IPS-11a (cell line): ENCODE data around the gene ZFR2.

Source experiments
- H3K4me3 ChIP-seq: one replicate; pipeline ENCODE4 v1.5.1; 2013; ENCODE audit warnings: low read depth, low read length, control low read depth

ZFR2 gene

GRCh38 chr19:3837922-3838321, 30.9 kb downstream of the ZFR2 start:
- no peak overlapping the region for H3K4me3 ChIP-seq

DNA sequence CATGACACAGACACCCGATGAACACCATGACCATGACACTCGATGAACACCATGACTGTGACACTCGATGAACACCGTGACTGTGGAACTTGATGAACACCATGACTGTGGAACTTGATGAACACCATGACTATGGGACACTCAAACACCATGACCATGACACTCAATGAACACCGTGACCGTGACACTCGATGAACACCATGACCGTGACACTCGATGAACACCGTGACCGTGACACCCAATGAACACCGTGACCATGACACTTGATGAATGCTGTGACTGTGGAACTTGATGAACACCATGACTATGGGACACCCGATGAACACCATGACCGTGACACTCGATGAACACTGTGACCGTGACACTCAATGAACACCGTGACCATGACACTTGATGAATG, 31.5 kb downstream of the ZFR2 start:
- H3K4me3 ChIP-seq: no peak overlapping the region

DNA sequence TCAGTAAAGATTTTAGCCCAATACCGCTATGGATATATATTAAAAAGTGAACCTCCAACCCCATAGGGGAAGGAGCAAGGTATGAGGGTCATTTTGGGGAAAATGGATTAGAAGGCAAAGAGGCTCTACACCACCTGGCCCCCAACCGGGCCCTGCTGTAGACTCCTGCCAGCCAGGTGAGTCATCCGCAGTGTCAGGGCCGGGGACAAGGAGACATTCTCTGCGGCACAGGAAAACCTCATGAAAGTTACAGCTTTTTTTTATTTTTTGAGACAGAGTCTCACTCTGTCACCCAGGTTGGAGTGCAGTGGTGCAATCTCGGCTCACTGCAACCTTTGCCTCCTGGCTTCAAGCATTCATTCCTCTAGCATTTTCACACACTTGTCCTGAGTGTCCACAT, 32.0 kb downstream of the ZFR2 start:
- H3K4me3 ChIP-seq: no peak overlapping the region

DNA sequence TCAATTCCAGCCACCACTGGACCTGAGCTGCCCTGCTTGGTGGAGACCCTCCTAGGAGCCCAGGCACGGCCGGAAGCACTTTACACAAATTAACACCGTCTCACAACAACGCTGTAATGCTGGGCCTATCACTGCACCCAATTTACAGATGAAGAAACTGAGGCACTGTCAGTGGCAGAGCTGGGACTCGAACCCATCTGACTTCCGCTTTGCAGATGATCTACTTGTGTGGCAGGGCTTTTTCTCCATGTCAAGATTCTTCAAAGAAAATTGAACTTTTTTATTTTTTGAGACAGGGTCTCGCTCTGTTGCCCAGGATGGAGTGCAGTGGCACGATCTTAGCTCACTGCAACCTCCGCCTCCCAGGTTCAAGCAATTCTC, 33.8 kb downstream of the ZFR2 start:
- no peak overlapping the region for H3K4me3 ChIP-seq

DNA sequence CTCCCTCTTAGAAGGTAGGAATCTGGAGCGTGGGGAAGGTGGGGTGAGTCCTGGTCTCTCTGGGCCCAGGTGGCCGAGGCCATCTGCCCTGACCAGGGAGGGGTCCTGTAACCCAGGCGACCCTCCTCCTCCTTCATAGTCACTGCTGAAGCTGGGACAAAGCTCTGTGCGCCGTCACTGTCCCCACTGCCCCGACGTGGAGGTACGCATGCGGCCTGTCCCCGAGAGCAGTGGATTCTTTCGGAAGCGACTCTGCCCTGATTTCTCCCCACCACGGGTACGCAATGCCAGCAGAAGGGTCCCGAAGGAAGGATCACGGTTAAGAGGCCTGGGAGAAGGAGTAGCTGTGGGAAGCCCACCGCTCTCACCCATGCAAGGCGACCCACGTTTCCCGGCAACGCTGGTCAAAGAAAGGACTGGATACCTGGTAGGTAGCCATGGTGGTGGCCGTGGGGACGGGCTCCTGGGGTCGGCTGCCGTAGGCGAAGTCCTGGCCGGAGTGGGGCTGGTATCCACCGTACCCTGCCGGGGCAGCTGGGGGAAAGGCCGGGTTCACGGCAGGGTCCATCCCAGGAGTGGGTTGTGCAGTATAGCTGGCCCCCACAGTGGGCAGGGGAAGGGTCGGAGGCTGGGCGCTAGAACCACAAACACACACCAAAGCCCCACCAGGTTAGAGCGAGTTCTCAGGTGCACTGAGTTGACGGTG, 34.3 kb downstream of the ZFR2 start:
- H3K4me3 ChIP-seq: no peak overlapping the region

- H3K4me3 ChIP-seq: no peak overlapping the region
Measured at GRCh38 chr19:3833578-3834348, 35.1 kb downstream of the ZFR2 start.

DNA sequence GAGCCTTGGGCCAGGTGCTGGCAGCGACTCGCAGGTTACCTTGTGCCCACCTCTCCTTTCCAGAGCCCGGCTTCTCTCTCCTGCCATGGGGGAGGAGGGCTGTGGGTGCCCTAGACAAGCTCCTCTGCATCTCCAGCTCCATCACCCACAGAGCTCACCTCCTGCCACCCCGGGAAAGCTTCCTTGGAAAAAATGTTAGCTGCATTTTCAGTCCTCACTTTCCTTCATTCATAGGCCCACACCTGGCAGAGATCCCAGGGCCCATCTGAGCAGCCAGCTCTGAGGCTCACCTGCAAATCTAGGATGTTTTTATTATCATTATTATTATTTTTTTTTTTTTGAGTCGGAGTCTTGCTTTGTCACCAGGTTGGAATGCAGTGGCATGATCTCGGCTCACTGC, 36.8 kb downstream of the ZFR2 start:
- no peak overlapping the region for H3K4me3 ChIP-seq

DNA sequence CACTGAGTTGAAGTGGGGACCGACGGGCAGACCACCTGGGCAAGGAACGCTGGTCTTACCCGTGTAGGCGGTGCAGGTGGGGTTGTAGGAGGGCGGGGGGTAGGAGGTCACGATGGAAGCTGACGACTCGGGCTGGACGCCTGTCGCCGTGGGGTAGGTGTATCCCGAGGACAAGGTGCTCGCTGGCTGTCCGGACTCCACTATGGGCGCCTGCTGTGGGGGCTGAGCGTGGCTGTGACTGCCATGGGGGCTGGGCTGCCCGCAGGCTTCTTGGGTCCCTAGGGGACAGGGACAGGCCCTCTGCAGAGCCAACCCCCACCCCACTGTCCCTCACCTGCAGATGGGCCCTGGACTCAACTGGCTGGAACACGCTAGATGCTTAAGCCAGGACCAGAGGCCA, 37.2 kb downstream of the ZFR2 start:
- H3K4me3 ChIP-seq: no peak overlapping the region

GRCh38 chr19:3830621-3831589, 37.9 kb downstream of the ZFR2 start:
- H3K4me3 ChIP-seq: no peak overlapping the region

DNA sequence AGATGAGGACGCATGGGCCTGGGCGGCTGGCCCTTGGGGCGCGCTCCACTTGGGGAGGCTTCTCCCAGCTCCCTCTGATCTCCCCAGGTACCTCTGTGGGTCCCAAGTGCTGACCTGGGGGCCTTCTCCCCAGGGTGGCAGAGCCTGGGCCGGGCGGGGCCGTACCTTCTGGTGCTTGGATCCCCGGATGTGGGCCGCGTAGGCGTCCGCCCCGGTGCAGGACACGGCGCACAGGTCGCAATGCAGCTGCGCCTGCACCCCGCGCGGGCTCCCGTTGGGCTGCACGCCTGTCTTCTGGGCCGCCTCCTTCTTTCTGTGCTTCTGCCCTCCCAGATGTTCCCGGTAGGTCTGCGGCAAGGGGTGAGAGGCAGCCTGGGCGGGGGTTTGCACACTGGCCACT, 41.5 kb downstream of the ZFR2 start:
- no peak overlapping the region for H3K4me3 ChIP-seq

DNA sequence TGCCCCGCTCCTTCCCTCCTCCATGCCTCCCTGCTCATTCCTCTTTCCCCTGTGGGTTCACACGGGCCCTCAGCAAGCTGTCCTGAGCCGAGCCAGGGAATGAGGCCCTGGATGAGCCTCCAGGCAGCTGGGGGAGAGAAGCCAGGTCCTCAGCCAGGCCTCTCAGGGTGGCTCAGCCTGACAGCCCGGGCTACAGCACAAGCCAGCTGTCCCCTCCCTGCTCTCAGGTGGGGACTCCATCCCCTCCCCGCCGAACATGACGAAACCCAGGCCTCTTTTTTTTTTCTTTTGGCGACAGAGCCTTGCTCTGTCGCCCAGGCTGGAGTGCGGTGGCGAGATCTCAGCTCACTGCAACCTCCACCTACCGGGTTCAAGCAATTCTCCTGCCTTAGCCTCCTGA, 42.7 kb downstream of the ZFR2 start:
- H3K4me3 ChIP-seq: no peak overlapping the region

- H3K4me3 ChIP-seq: no peak overlapping the region
Measured at GRCh38 chr19:3825286-3825956, 43.4 kb downstream of the ZFR2 start.

- H3K4me3 ChIP-seq: no peak overlapping the region
Measured at GRCh38 chr19:3823350-3823713, 45.5 kb downstream of the ZFR2 start.

DNA sequence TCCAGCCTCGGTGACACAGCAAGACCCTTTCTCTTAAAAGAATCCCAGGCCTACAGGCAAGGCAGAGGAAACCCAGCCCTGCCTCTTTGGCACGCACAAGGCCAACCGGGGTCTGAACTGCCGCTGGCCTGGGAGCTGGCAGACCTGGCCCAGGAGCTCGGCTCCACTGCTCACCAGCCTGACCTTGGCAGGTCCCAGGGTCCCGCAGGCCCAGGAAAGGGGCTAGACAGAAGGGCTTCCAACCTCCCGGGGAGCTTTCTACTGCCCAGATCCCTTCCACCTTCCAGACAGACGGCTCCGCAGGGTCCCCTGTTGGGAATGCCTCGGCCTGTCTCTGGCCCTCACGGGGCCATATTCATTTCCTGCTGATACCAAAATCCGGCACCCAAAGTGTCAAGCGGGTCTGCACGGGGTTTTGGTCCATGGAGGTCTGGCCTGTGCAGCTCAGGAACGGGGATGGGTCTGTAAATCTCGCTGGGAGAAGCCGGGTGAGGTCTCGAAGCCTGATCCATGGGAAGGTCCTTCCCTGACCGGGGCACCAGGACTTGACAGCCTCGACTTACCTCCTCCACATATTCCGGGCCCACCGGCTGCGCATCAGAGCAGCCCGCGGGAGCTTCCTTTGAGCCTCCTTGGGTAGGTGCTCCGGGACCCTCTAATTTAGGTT, 46.0 kb downstream of the ZFR2 start:
- H3K4me3 ChIP-seq: no peak overlapping the region

GRCh38 chr19:3821857-3822364, 46.9 kb downstream of the ZFR2 start:
- no peak overlapping the region for H3K4me3 ChIP-seq

GRCh38 chr19:3821156-3821555, 47.7 kb downstream of the ZFR2 start:
- H3K4me3 ChIP-seq: no peak overlapping the region

- no peak overlapping the region for H3K4me3 ChIP-seq
Measured at GRCh38 chr19:3819989-3820388, 48.8 kb downstream of the ZFR2 start.

GRCh38 chr19:3818918-3819317, 49.9 kb downstream of the ZFR2 start:
- H3K4me3 ChIP-seq: no peak overlapping the region

DNA sequence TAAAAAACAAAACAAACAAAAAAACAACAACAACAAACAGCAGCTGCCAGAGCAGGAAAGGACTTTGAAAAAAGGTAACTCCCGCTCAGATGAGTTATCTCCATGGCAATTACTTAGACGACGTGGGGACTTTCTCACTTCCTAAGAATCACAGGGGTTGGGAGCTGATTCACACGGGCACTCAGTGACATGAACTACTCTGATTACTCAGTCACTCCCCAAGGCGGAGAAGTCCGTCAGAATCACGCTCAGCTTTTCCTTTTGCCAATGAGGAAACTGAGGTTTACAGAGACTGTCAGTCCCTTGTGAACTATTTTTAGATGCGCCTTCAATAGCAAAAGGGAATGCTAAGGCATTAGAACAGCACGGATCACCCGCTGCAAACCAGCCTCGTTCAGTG, 50.4 kb downstream of the ZFR2 start:
- H3K4me3 ChIP-seq: no peak overlapping the region

DNA sequence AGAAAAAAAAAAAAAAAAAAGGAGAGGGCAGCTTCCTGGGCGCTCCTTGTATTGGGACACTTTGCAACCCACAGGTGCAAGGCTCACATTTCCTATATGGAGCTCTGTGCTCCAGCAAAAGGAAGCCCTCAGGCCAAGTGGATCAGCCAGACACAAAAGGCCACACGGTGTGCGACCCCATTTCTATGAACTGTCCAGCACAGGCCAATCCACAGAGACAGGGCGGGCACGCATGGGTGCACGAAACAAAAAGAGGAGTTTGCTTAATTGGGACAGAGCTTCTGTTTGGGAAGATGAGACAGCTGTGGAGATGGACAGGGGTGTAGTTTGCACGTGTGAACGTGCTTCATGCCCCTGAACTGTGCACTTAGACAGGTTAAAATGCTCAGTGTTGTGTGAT, 51.1 kb downstream of the ZFR2 start:
- no peak overlapping the region for H3K4me3 ChIP-seq
